Endothelial cell of umbilical vein (primary cell): ENCODE results near the gene IL22RA2. TPM values are rescaled to one million over a fixed set of nuclear protein-coding genes. Genes with fewer than 3 reads are reported as not detected.

Experiments used
- BruUV-seq: library from RNA; stranded (reverse); fragments of 400-500 nt; replicated peaks from 2 replicates; lab custom pipeline; 2021; lab: Mats Ljungman, UMichigan
- CTCF ChIA-PET: fragments of 300-600, 350-600 bp; sonication (Branson Sonifier 250); formaldehyde crosslinking; loops from one replicate; lab custom pipeline; 2021; ENCODE audit warnings: antibody characterized with exemption, inconsistent platforms; lab: Charles Lee
- POLR2A ChIA-PET: fragments of 300-600, 350-600 bp; sonication (Branson Sonifier 250); formaldehyde crosslinking; loops from one replicate; lab custom pipeline; 2021; ENCODE audit warnings: antibody characterized with exemption, inconsistent platforms; lab: Charles Lee
- DNase-seq: peaks from one replicate; pipeline ENCODE4 v3.0.0-alpha.2; 2011; ENCODE audit warnings: low read depth, low spot score
- FAIRE-seq: peaks from 2 replicates; lab custom pipeline; 2011; peaks lifted over from hg19 to GRCh38; lab: Jason Lieb, UNC
- H2AFZ ChIP-seq: 2 replicates; pipeline ENCODE4 v1.6.0; 2012; ENCODE audit warnings: low read depth, low read length, control low read depth, inconsistent platforms
- H3K27ac ChIP-seq: 2 replicates; pipeline ENCODE4 v1.5.1; 2011; ENCODE audit warnings: low read depth, mild to moderate bottlenecking, control low read depth, low read length, moderate library complexity; ENCODE audit not compliant: insufficient read depth
- H3K27me3 ChIP-seq, 2 experiments: 2 replicates each; pipeline versions ENCODE4 v1.6.0 to v1.6.1; 2011; ENCODE audit warnings: low read length in 2 of 2, mixed read lengths in 1 of 2; ENCODE audit not compliant: control insufficient read depth in 2 of 2, insufficient read depth in 2 of 2
- H3K36me3 ChIP-seq, 2 experiments: 2 replicates in 1 of 2; 3 replicates in 1 of 2; pipeline ENCODE4 v1.5.1; 2011; ENCODE audit warnings: low read length in 2 of 2, mild to moderate bottlenecking in 1 of 2, moderate library complexity in 1 of 2; ENCODE audit not compliant: control insufficient read depth in 2 of 2, insufficient read depth in 2 of 2; ENCODE audit errors: extremely low read depth in 1 of 2
- H3K4me1 ChIP-seq: 3 replicates; pipeline ENCODE4 v1.5.1; 2011; ENCODE audit warnings: mild to moderate bottlenecking, low read length; ENCODE audit not compliant: control insufficient read depth, insufficient read depth; ENCODE audit errors: extremely low read depth
- H3K4me2 ChIP-seq: 2 replicates; pipeline ENCODE4 v1.6.1; 2011; ENCODE audit warnings: low read length, control low read depth, mixed read lengths; ENCODE audit not compliant: insufficient read depth
- H3K4me3 ChIP-seq, 3 experiments: fragments of 200-600 bp in 1 of 3; sonication (generic), shearing (Covaris generic) in 1 of 3; replicated peaks in 1 of 3; 2 replicates each; pipeline ENCODE4 v1.5.1; 2011 to 2016; ENCODE audit warnings: control low read depth in 3 of 3, low read length in 3 of 3, mild to moderate bottlenecking in 2 of 3, inconsistent platforms in 1 of 3, low read depth in 1 of 3, moderate library complexity in 1 of 3; ENCODE audit not compliant: insufficient read depth in 1 of 3
- H3K79me2 ChIP-seq: 2 replicates; pipeline ENCODE4 v1.6.0; 2012; ENCODE audit warnings: low read length, inconsistent platforms; ENCODE audit not compliant: control insufficient read depth, insufficient read depth
- H3K9ac ChIP-seq: replicated peaks from 2 replicates; pipeline ENCODE3; 2011; ENCODE audit warnings: low read length, control low read depth; ENCODE audit not compliant: insufficient read depth; ENCODE audit errors: extremely low read depth
- H3K9me1 ChIP-seq: replicated peaks from 3 replicates; pipeline ENCODE4 v1.6.0; 2011; ENCODE audit warnings: mild to moderate bottlenecking, low read length; ENCODE audit not compliant: control insufficient read depth, insufficient read depth; ENCODE audit errors: extremely low read depth
- H3K9me3 ChIP-seq: replicated peaks from 2 replicates; pipeline ENCODE4 v1.5.1; 2012; ENCODE audit warnings: low read length, inconsistent platforms; ENCODE audit not compliant: control insufficient read depth, insufficient read depth
- H4K20me1 ChIP-seq: replicated peaks from 2 replicates; pipeline ENCODE3; 2011; ENCODE audit warnings: mild to moderate bottlenecking, low read length; ENCODE audit not compliant: control insufficient read depth, insufficient read depth; ENCODE audit errors: extremely low read depth
- CTCF ChIP-seq, 2 donors: IDR thresholded peaks; 1 replicate in 1 of 2; 2 replicates in 1 of 2; pipeline ENCODE4 v1.5.1; 2011; ENCODE audit warnings: low read length in 2 of 2, mild to moderate bottlenecking in 2 of 2, moderate library complexity in 2 of 2, control low read depth in 1 of 2, inconsistent platforms in 1 of 2, low read depth in 1 of 2; ENCODE audit not compliant: insufficient read depth in 1 of 2; ENCODE audit errors: extremely low read depth in 1 of 2
- EZH2 ChIP-seq: IDR thresholded peaks from 2 replicates; pipeline ENCODE4 v1.6.1; 2012; ENCODE audit warnings: borderline replicate concordance, low read depth, mild to moderate bottlenecking, moderate library complexity, low read length, inconsistent platforms; ENCODE audit not compliant: severe bottlenecking
- FOS ChIP-seq: IDR thresholded peaks from 2 replicates; pipeline ENCODE4 v1.6.1; 2011; ENCODE audit warnings: mild to moderate bottlenecking, low read length, moderate library complexity, borderline replicate concordance; ENCODE audit not compliant: insufficient read depth
- GATA2 ChIP-seq: IDR thresholded peaks from 2 replicates; pipeline ENCODE4 v1.7.0; 2011; ENCODE audit warnings: low read depth, mild to moderate bottlenecking, moderate library complexity, mixed read lengths, low read length; ENCODE audit not compliant: insufficient read length, insufficient read depth
- JUN ChIP-seq: IDR thresholded peaks from 2 replicates; pipeline ENCODE4 v1.6.1; 2011; ENCODE audit warnings: borderline replicate concordance, low read depth; ENCODE audit not compliant: insufficient read length, insufficient read depth
- MAX ChIP-seq: IDR thresholded peaks from 2 replicates; pipeline ENCODE4 v1.6.1; 2011; ENCODE audit not compliant: insufficient read depth, insufficient read length
- MYC ChIP-seq: IDR thresholded peaks from one replicate; pipeline ENCODE4 v1.6.1; 2011; ENCODE audit warnings: mild to moderate bottlenecking, low read depth, low read length
- POLR2A ChIP-seq: IDR thresholded peaks from 2 replicates; pipeline ENCODE4 v1.6.1; 2012; ENCODE audit warnings: low read depth, mild to moderate bottlenecking, control low read depth, low read length
- POLR2AphosphoS5 ChIP-seq: IDR thresholded peaks from 2 replicates; pipeline ENCODE4 v1.6.1; 2012; ENCODE audit warnings: low read depth, mild to moderate bottlenecking, control low read depth, low read length, moderate library complexity; ENCODE audit not compliant: insufficient read depth
- dilution Hi-C: fragments of 300-500 bp; cut with MboI; formaldehyde crosslinking; loops from one replicate; pipeline ENCODE4 v1.15.0; 2019; ENCODE audit warnings: low sequenced_read_pairs; ENCODE audit not compliant: extremely low pct_ligation_motif_present
- intact Hi-C: fragments of 100-400 bp; cut with micrococcal nuclease; formaldehyde crosslinking; loops from one replicate; pipeline ENCODE4 v1.10.0; 2022
- polyA plus RNA-seq, 4 experiments: library from polyadenylated mRNA; depleted of rRNA in 3 of 4; stranded (reverse) in 3 of 4; unstranded in 1 of 4; fragments of >200 nt; gene quantifications; 2 replicates each; pipeline versions ENCODE4 v1.2.1 to v1.2.3, GENCODE V29; 2011 to 2012; ENCODE audit warnings: missing spikeins in 1 of 4
- total RNA-seq: library from RNA; stranded (reverse); gene quantifications from 2 replicates; pipeline ENCODE4 v1.2.3, GENCODE V29; 2021

IL22RA2 gene
- total and polyA plus RNA-seq, 2 donors (not counting 3 experiments of a cell fraction or from before 2014, with no cell fraction given), result not detected

- intact Hi-C loops, result no loop called here
Observed at GRCh38 chr6:137097526-137097925, 75.9 kb downstream of the IL22RA2 start.

More at GRCh38 chr6:137097526-137097925, 75.9 kb downstream of the IL22RA2 start:
- H3K4me2 ChIP-seq, result no peak overlapping the region
- H2AFZ ChIP-seq, result no peak overlapping the region
- H4K20me1 ChIP-seq, result no peaks in the 10 kb centered on the region
- POLR2A ChIA-PET, result no interaction called here
- no peaks in the 10 kb centered on the region for H3K4me1 ChIP-seq
- FAIRE-seq, result no peak
- no peaks in the 10 kb centered on the region for H3K9me3 ChIP-seq
- no peak overlapping the region for H3K27ac ChIP-seq
- no peak overlapping the region for H3K4me3 ChIP-seq
- TF ChIP-seq JUN (no peak), GATA2 (no peak), CTCF (IDR thresholded peaks at IDR 0.05; ENCODE audit: extremely low read depth in 1 of 2, insufficient read depth in 1 of 2, low read depth in 1 of 2, low read length in 2 of 2) (no peak), EZH2 (no peak), MYC (no peak), FOS (no peak), MAX (no peak), POLR2A (no peak), POLR2AphosphoS5 (no peak)
- peaks cover 3 to 4% of the 10 kb centered on the region in 2 experiments for H3K27me3 ChIP-seq
- no peak for DNase-seq
- CTCF ChIA-PET, result interaction anchor here (0.8 to 6.1 kb wide), 10 partner anchors 9 to 544 kb away, joined by 3 to 141 read pairs (median 4); no protein-coding TSS in a partner anchor
- H3K36me3 ChIP-seq, result no peaks in the 10 kb centered on the region
- no peak overlapping the region for H3K9ac ChIP-seq
- dilution Hi-C loops, result no loop called here
- no TSS peak for BruUV-seq
- H3K9me1 ChIP-seq, result no peaks in the 10 kb centered on the region
- H3K79me2 ChIP-seq, result no peaks in the 10 kb centered on the region
